Trophoblast cell (in vitro differentiated cells and primary cell): ENCODE measurements around the gene FBF1.

Source experiments
- DNase-seq, 2 donors: peaks; one replicate each; pipeline ENCODE4 v3.0.0-alpha.2; 2016
- H2AFZ ChIP-seq: 2 replicates; pipeline ENCODE4 v1.6.1; 2013; ENCODE audit warnings: low read length, moderate library complexity, mild to moderate bottlenecking; ENCODE audit not compliant: insufficient read depth, poor library complexity
- H2AK5ac ChIP-seq: 2 replicates; pipeline ENCODE4 v1.6.1; 2013; ENCODE audit warnings: mild to moderate bottlenecking, low read length
- H2BK120ac ChIP-seq: 2 replicates; pipeline ENCODE4 v1.6.1; 2013; ENCODE audit warnings: low read length, mild to moderate bottlenecking, moderate library complexity; ENCODE audit not compliant: insufficient read depth, poor library complexity
- H2BK12ac ChIP-seq: 2 replicates; pipeline ENCODE4 v1.6.1; 2013; ENCODE audit warnings: mild to moderate bottlenecking, low read length, moderate library complexity
- H2BK5ac ChIP-seq: 2 replicates; pipeline ENCODE4 v1.6.1; 2013; ENCODE audit warnings: low read length, low read depth, moderate library complexity, mild to moderate bottlenecking; ENCODE audit not compliant: poor library complexity
- H3K14ac ChIP-seq: 2 replicates; pipeline ENCODE4 v1.6.1; 2013; ENCODE audit warnings: mild to moderate bottlenecking, low read length
- H3K18ac ChIP-seq: 2 replicates; pipeline ENCODE4 v1.6.1; 2013; ENCODE audit warnings: mild to moderate bottlenecking, low read length
- H3K23ac ChIP-seq: 2 replicates; pipeline ENCODE4 v1.6.1; 2013; ENCODE audit warnings: low read length
- H3K27ac ChIP-seq: 2 replicates; pipeline ENCODE4 v1.5.1; 2013; ENCODE audit warnings: low read depth, mild to moderate bottlenecking, inconsistent platforms, low read length, moderate library complexity
- H3K27me3 ChIP-seq: 2 replicates; pipeline ENCODE4 v1.6.1; 2013; ENCODE audit warnings: inconsistent platforms, mild to moderate bottlenecking, low read length, moderate library complexity; ENCODE audit not compliant: insufficient read depth
- H3K36me3 ChIP-seq, 2 experiments: 1 replicate in 1 of 2; 2 replicates in 1 of 2; pipeline ENCODE4 v1.6.1; 2013; ENCODE audit warnings: low read length in 2 of 2, mild to moderate bottlenecking in 2 of 2, moderate library complexity in 1 of 2; ENCODE audit not compliant: insufficient read depth in 2 of 2, control insufficient read depth in 1 of 2
- H3K4ac ChIP-seq: 2 replicates; pipeline ENCODE4 v1.6.1; 2013; ENCODE audit warnings: low read depth, mild to moderate bottlenecking, low read length, moderate library complexity
- H3K4me1 ChIP-seq, 2 experiments: 1 replicate in 1 of 2; 2 replicates in 1 of 2; pipeline ENCODE4 v1.6.1; 2013; ENCODE audit warnings: low read length in 2 of 2, mild to moderate bottlenecking in 2 of 2, moderate library complexity in 1 of 2; ENCODE audit not compliant: insufficient read depth in 2 of 2, control insufficient read depth in 1 of 2
- H3K4me2 ChIP-seq: 2 replicates; pipeline ENCODE4 v1.6.1; 2013; ENCODE audit warnings: inconsistent platforms, mild to moderate bottlenecking, low read length, moderate library complexity
- H3K4me3 ChIP-seq: 2 replicates; pipeline ENCODE4 v1.5.1; 2013; ENCODE audit warnings: mild to moderate bottlenecking, low read depth, low read length, inconsistent platforms
- H3K79me1 ChIP-seq: one replicate; pipeline ENCODE4 v1.6.1; 2013; ENCODE audit warnings: low read length
- H3K79me2 ChIP-seq: 2 replicates; pipeline ENCODE4 v1.6.1; 2013; ENCODE audit warnings: low read length, mild to moderate bottlenecking; ENCODE audit not compliant: control insufficient read depth, insufficient read depth, poor library complexity
- H3K9ac ChIP-seq: 2 replicates; pipeline ENCODE4 v1.6.1; 2013; ENCODE audit warnings: mild to moderate bottlenecking, low read length
- H3K9me3 ChIP-seq: 2 replicates; pipeline ENCODE4 v1.6.1; 2013; ENCODE audit warnings: low read depth, mild to moderate bottlenecking, control low read depth, inconsistent platforms, low read length; ENCODE audit not compliant: insufficient read depth
- H4K12ac ChIP-seq: 2 replicates; pipeline ENCODE4 v1.6.1; 2013; ENCODE audit warnings: low read depth, mild to moderate bottlenecking, low read length, moderate library complexity
- H4K8ac ChIP-seq: 2 replicates; pipeline ENCODE4 v1.6.1; 2013; ENCODE audit warnings: low read depth, mild to moderate bottlenecking, low read length, moderate library complexity
- H4K91ac ChIP-seq: one replicate; pipeline ENCODE4 v1.6.1; 2013; ENCODE audit warnings: low read depth, mild to moderate bottlenecking, low read length, moderate library complexity
- WGBS: extraction: QIAGEN DNeasy Blood & Tissue Kit; methylation state at CpG from one replicate; pipeline ENCODE4 v1.1.7; 2013; ENCODE audit warnings: missing lambda C conversion rate; ENCODE audit not compliant: insufficient read length, insufficient coverage; ENCODE audit errors: extremely low coverage; 5-methylcytosine and 5-hydroxymethylcytosine counted together

Gene FBF1

GRCh38 chr17:75881678-75882454 is 59.0 kb downstream of the FBF1 start:
- no peak overlapping the region for H3K14ac ChIP-seq
- no peak overlapping the region for H2BK120ac ChIP-seq
- H3K27me3 ChIP-seq: peaks cover 16% of the 10 kb centered on the region
- H3K27ac ChIP-seq: no peak overlapping the region
- H2AFZ ChIP-seq: no peak overlapping the region
- no peaks in the 10 kb centered on the region for H3K36me3 ChIP-seq
- H3K4ac ChIP-seq: no peak overlapping the region
- H4K8ac ChIP-seq: no peak overlapping the region
- H2AK5ac ChIP-seq: no peak overlapping the region
- no peaks in the 10 kb centered on the region for H3K79me2 ChIP-seq
- no peak overlapping the region for H2BK12ac ChIP-seq
- no peak for DNase-seq
- no peak overlapping the region for H3K4me2 ChIP-seq
- H3K18ac ChIP-seq: no peak overlapping the region
- H3K4me3 ChIP-seq: no peak overlapping the region
- no peak overlapping the region for H4K12ac ChIP-seq
- no peak overlapping the region for H4K91ac ChIP-seq
- peaks cover 2% of the 10 kb centered on the region for H3K9me3 ChIP-seq
- WGBS: no CpG with 5 or more reads among the region's 15 CpGs
- no peak overlapping the region for H2BK5ac ChIP-seq
- no peak overlapping the region for H3K23ac ChIP-seq
- H3K9ac ChIP-seq: no peak overlapping the region
- H3K4me1 ChIP-seq: peaks cover 12 to 15% of the 10 kb centered on the region in 2 experiments
- no peaks in the 10 kb centered on the region for H3K79me1 ChIP-seq

- H3K4me3 ChIP-seq: no peak overlapping the region
- no peaks in the 10 kb centered on the region for H3K36me3 ChIP-seq
- no peak overlapping the region for H2AK5ac ChIP-seq
- no peak overlapping the region for H3K4ac ChIP-seq
- H3K79me1 ChIP-seq: no peaks in the 10 kb centered on the region
- no peak overlapping the region for H3K18ac ChIP-seq
- no peak overlapping the region for H2BK5ac ChIP-seq
- H3K27ac ChIP-seq: no peak overlapping the region
- DNase-seq: no peak
- H2AFZ ChIP-seq: no peak overlapping the region
- H3K9ac ChIP-seq: no peak overlapping the region
- no peak overlapping the region for H2BK120ac ChIP-seq
- no peaks in the 10 kb centered on the region for H3K79me2 ChIP-seq
- H3K27me3 ChIP-seq: peaks cover 19% of the 10 kb centered on the region
- no CpG with 5 or more reads among the region's 7 CpGs for WGBS
- H4K8ac ChIP-seq: no peak overlapping the region
- no peak overlapping the region for H4K12ac ChIP-seq
- H3K4me1 ChIP-seq: peaks cover 12 to 19% of the 10 kb centered on the region in 2 experiments
- no peak overlapping the region for H2BK12ac ChIP-seq
- H3K4me2 ChIP-seq: no peak overlapping the region
- H4K91ac ChIP-seq: no peak overlapping the region
- H3K9me3 ChIP-seq: peaks cover 2% of the 10 kb centered on the region
- H3K14ac ChIP-seq: no peak overlapping the region
- no peak overlapping the region for H3K23ac ChIP-seq
Measured at GRCh38 chr17:75880266-75880665, 60.6 kb downstream of the FBF1 start.

- Histone ChIP-seq H3K23ac (no peak within 1 kb of the TSS), H3K79me1 (no peaks in the 10 kb centered on the region), H2BK120ac (no peak within 1 kb of the TSS), H2AFZ (peak within 1 kb of the TSS; percentile 30), H2BK12ac (no peak within 1 kb of the TSS), H3K18ac (no peak within 1 kb of the TSS), H3K4me2 (peak within 1 kb of the TSS; percentile 73), H3K4me1 (peaks cover 12 to 19% of the 10 kb centered on the region in 2 experiments), H4K91ac (no peak within 1 kb of the TSS), H3K14ac (no peak within 1 kb of the TSS), H2AK5ac (no peak within 1 kb of the TSS), H3K4ac (no peak within 1 kb of the TSS), H3K27ac (no peak within 1 kb of the TSS), H4K12ac (no peak within 1 kb of the TSS), H3K4me3 (peak within 1 kb of the TSS; percentile 47), H3K9ac (no peak within 1 kb of the TSS), H2BK5ac (no peak within 1 kb of the TSS), H3K27me3 (peaks cover 19% of the 10 kb centered on the region), H4K8ac (no peak within 1 kb of the TSS), H3K36me3 (no peaks in the 10 kb centered on the region), H3K79me2 (no peaks in the 10 kb centered on the region), H3K9me3 (peaks cover 2% of the 10 kb centered on the region)
- WGBS: no CpG with 5 or more reads among the region's 87 CpGs
- peak; percentile 56 to 72 for DNase-seq
Measured at GRCh38 chr17:75878174-75878998, 62.5 kb downstream of the FBF1 start, which contains the start of gene TRIM47. Gene TRIM47 (minus strand): TSS chr17:75878581. CDS start chr17:75878548, 33 bp downstream.

- peak overlapping the region; percentile 47 for H3K4me3 ChIP-seq
- peak overlapping the region; percentile 30 for H2AFZ ChIP-seq
- peaks cover 2% of the 10 kb centered on the region for H3K9me3 ChIP-seq
- no peaks in the 10 kb centered on the region for H3K79me1 ChIP-seq
- peaks cover 19% of the 10 kb centered on the region for H3K27me3 ChIP-seq
- H2BK120ac ChIP-seq: no peak overlapping the region
- no peak overlapping the region for H4K8ac ChIP-seq
- no peaks in the 10 kb centered on the region for H3K36me3 ChIP-seq
- peak overlapping the region; percentile 73 for H3K4me2 ChIP-seq
- no peak overlapping the region for H2BK5ac ChIP-seq
- H3K27ac ChIP-seq: no peak overlapping the region
- no peak overlapping the region for H3K18ac ChIP-seq
- no peak overlapping the region for H3K14ac ChIP-seq
- no peak overlapping the region for H2AK5ac ChIP-seq
- H3K23ac ChIP-seq: no peak overlapping the region
- H3K9ac ChIP-seq: no peak overlapping the region
- H3K4me1 ChIP-seq: peaks cover 14 to 23% of the 10 kb centered on the region in 2 experiments
- no peak overlapping the region for H3K4ac ChIP-seq
- DNase-seq: peak; percentile 76 to 87
- no peaks in the 10 kb centered on the region for H3K79me2 ChIP-seq
- H4K12ac ChIP-seq: no peak overlapping the region
- H2BK12ac ChIP-seq: no peak overlapping the region
- H4K91ac ChIP-seq: no peak overlapping the region
- no CpG with 5 or more reads among the region's 56 CpGs for WGBS
Measured at GRCh38 chr17:75877752-75878173, 63.1 kb downstream of the FBF1 start.
